A549 treated with CpdA at 1 μM for 4 hours (cell line): ENCODE results near the gene ATAD1. TPM values are rescaled to one million over a fixed set of nuclear protein-coding genes. Genes with fewer than 3 reads are reported as not detected.

Source experiments
- total RNA-seq: library from RNA; stranded (reverse); fragments of 200-300 nt; extraction: Qiagen RNA extraction; gene quantifications from 5 replicates; pipeline ENCODE4 v1.2.3, GENCODE V29; 2022; ENCODE audit warnings: low read depth

Gene ATAD1, protein sequence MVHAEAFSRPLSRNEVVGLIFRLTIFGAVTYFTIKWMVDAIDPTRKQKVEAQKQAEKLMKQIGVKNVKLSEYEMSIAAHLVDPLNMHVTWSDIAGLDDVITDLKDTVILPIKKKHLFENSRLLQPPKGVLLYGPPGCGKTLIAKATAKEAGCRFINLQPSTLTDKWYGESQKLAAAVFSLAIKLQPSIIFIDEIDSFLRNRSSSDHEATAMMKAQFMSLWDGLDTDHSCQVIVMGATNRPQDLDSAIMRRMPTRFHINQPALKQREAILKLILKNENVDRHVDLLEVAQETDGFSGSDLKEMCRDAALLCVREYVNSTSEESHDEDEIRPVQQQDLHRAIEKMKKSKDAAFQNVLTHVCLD
- total RNA-seq, result 38.8 to 60.6 TPM (median 46.2 TPM) in 5 replicates

DNA sequence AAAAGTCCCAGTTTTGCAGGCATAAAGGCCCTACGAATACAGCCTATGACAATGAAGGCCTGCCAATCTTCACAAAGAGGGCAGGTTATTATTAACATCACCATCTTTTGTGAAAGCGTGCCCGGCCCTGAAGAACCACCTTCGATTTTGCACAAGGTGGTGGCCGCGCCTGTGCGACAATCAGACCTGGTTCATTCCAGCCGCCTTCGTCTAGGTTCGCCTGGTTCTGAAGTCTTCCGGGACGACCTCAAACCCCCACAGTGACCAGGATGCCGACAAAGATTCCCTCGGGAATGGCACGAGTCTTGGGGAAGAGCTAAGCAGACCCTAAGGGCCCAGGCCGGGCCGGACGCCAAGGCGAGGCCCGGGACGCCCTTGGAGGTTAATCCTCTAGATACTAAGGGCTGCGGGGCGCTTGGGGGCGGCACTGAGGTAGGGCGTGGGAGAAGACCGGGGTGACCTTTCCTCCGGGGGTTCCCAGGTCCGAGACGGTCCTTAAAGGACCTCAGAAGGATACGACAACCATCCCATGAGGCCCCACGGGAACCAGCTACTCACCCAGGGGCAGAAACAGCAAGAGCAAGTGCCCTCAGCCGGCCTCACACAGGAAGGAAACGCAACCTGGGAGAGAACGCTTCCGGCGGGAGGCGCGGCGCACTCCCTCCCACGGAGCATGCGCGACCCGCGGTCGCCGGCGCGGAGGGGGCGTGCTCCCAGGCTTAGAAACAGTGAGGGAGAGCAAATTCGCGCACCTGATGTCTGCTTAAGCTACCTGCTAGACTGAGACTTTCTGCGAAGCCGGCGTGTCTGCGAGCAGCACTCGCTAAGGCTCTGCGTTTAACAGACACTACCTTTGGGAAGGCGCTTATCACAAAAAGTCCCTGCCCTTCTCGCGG lies at the start of gene ATAD1:
Gene ATAD1, minus strand, starts transcription at position 618 of the 896 bp plus-strand sequence. CDS start 3,627 bp downstream, outside the sequence.

DNA sequence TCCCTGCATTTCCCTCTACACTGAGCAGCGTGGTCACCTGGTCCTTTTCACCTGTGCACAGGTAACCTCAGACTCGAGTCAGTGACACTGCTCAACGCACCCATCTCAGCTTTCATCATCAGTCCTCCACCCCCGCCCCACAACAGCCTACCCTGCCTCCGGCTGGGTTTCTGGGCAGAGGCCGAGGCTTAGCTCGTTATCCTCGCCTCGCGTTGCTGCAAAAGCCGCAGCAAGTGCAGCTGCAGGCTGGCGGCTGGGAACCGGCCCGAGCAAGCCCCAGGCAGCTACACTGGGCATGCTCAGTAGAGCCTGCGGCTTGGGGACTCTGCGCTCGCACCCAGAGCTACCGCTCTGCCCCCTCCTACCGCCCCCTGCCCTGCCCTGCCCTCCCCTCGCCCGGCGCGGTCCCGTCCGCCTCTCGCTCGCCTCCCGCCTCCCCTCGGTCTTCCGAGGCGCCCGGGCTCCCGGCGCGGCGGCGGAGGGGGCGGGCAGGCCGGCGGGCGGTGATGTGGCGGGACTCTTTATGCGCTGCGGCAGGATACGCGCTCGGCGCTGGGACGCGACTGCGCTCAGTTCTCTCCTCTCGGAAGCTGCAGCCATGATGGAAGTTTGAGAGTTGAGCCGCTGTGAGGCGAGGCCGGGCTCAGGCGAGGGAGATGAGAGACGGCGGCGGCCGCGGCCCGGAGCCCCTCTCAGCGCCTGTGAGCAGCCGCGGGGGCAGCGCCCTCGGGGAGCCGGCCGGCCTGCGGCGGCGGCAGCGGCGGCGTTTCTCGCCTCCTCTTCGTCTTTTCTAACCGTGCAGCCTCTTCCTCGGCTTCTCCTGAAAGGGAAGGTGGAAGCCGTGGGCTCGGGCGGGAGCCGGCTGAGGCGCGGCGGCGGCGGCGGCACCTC lies 45.3 kb upstream of the ATAD1 start, which contains the start of the genes KLLN and PTEN:
Gene KLLN, minus strand, starts transcription at position 481 of the 891 bp plus-strand sequence. CDS start 1,046 bp downstream, outside the sequence.
Gene PTEN, plus strand, starts transcription at position 573 of the 891 bp plus-strand sequence. CDS start 845 bp downstream, outside the sequence.

Other genes starting within 250 kb of the ATAD1 start
- gene PAPSS2, start 158.3 kb downstream of the ATAD1 start, total RNA-seq, result 23.1 to 27.9 TPM (median 26.3 TPM) in 5 replicates
- gene KLLN, start 45.3 kb upstream of the ATAD1 start, total RNA-seq, result 0.50 to 0.63 TPM (median 0.59 TPM) in 5 replicates
- gene PTEN, start 45.4 kb upstream of the ATAD1 start, total RNA-seq, result 41.3 to 73.9 TPM (median 48.4 TPM) in 5 replicates